ENCODE measurements around the gene NXF1.
"Not testable (repeated sequence)": the region's sequence is repeated elsewhere in the genome, so short reads cannot be mapped to it uniquely, and the experiment has no call there.

Gene NXF1

GRCh38 chr11:62830904-62831519 lies 25.8 kb upstream of the NXF1 start:
- no peak for TF ChIP-seq CTCF (IDR thresholded peaks at IDR 0.05; ENCODE audit: borderline replicate concordance, control extremely low read depth, extremely low read depth, insufficient read depth, missing control alignments)
- in situ Hi-C loops (cut with MboI; ENCODE audit: low sequenced_read_pairs, unreplicated experiment) = no loop called here
- DNase-seq (ENCODE audit: low spot score) = peak; percentile 59

GRCh38 chr11:62828130-62828529 lies 22.9 kb upstream of the NXF1 start:
- DNase-seq (ENCODE audit: low spot score); in situ Hi-C loops (cut with MboI; ENCODE audit: low sequenced_read_pairs, unreplicated experiment): not testable (repeated sequence)

GRCh38 chr11:62823677-62824076 lies 18.4 kb upstream of the NXF1 start:
- TF ChIP-seq CTCF (IDR thresholded peaks at IDR 0.05; ENCODE audit: borderline replicate concordance, control extremely low read depth, extremely low read depth, insufficient read depth, missing control alignments) = no peak
- in situ Hi-C loops (cut with MboI; ENCODE audit: low sequenced_read_pairs, unreplicated experiment) = no loop called here

GRCh38 chr11:62817129-62817528 lies 11.9 kb upstream of the NXF1 start:
- no peak for TF ChIP-seq CTCF (IDR thresholded peaks at IDR 0.05; ENCODE audit: borderline replicate concordance, control extremely low read depth, extremely low read depth, insufficient read depth, missing control alignments)
- no peak for DNase-seq (ENCODE audit: low spot score)
- in situ Hi-C loops (cut with MboI; ENCODE audit: low sequenced_read_pairs, unreplicated experiment) = no loop called here

More at GRCh38 chr11:62823677-62824076, 18.4 kb upstream of the NXF1 start:
- DNase-seq (ENCODE audit: low spot score) = no peak

- no peak for DNase-seq (ENCODE audit: low spot score)
- no peak for TF ChIP-seq CTCF (IDR thresholded peaks at IDR 0.05; ENCODE audit: borderline replicate concordance, control extremely low read depth, extremely low read depth, insufficient read depth, missing control alignments)
- in situ Hi-C loops (cut with MboI; ENCODE audit: low sequenced_read_pairs, unreplicated experiment) = no loop called here
Observed at GRCh38 chr11:62816557-62816956, 11.3 kb upstream of the NXF1 start.

- in situ Hi-C loops (cut with MboI; ENCODE audit: low sequenced_read_pairs, unreplicated experiment) = no loop called here
- DNase-seq (ENCODE audit: low spot score) = no peak
- no peak for TF ChIP-seq CTCF (IDR thresholded peaks at IDR 0.05; ENCODE audit: borderline replicate concordance, control extremely low read depth, extremely low read depth, insufficient read depth, missing control alignments)
Observed at GRCh38 chr11:62811659-62812058, 6.4 kb upstream of the NXF1 start.

- in situ Hi-C loops (cut with MboI; ENCODE audit: low sequenced_read_pairs, unreplicated experiment) = no loop called here
- TF ChIP-seq CTCF (IDR thresholded peaks at IDR 0.05; ENCODE audit: borderline replicate concordance, control extremely low read depth, extremely low read depth, insufficient read depth, missing control alignments) = no peak
- no peak for DNase-seq (ENCODE audit: low spot score)
Observed at GRCh38 chr11:62810748-62811147, 5.5 kb upstream of the NXF1 start.

Data from GM13976 (cell line).